Activated CD8-positive, alpha-beta memory T cell treated with anti-CD3 and anti-CD28 coated beads, Interleukin-2, amount 50 U/mL, for 4 hours (primary cell): ENCODE results near the gene FOXE3.
"Not testable (repeated sequence)": the region's sequence is repeated elsewhere in the genome, so short reads cannot be mapped to it uniquely, and the experiment has no call there.

Source experiments
- DNase-seq: peaks from one replicate; pipeline ENCODE4 v3.0.0-alpha.2; 2020

Gene FOXE3

DNA sequence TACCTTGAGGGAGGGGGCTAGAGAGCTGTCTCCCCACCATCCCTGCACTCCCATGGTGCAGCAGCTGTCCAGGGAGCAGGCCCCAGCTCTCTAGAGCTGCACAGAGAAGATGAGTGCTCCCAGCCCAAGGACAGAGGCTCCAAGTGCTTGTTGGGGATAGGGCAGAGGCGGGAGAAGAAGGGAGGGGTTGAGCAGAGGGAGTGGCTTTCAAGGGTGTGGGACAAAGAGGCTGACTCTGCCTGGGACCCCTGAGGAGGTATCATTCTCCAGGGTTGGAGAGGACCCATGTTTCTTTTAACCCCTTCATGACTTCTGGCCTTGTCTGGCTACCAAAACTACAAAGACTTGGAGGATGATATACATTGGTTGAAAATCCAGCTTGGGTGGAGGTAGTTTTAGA lies 36.3 kb downstream of the FOXE3 start:
- DNase-seq: no peak

DNA sequence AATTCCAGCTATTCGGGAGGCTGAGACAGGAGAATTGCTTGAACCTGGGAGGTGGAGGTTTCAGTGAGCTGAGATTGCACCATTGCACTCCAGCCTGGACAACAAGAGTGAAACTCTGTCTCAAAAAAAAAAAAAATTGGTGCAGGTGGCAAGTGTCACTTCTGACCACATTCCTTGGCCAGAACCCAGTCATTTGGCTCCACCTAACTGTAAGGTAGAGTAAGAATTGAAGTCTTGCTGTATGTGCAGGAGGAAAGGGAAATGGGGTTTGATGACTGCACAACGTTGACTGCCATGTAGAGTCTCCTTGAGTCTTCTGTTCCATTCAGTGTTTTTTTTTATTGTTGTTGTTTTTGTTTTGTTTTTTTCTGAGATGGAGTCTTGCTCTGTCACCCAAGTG lies 37.8 kb downstream of the FOXE3 start:
- not testable (repeated sequence) for DNase-seq

DNA sequence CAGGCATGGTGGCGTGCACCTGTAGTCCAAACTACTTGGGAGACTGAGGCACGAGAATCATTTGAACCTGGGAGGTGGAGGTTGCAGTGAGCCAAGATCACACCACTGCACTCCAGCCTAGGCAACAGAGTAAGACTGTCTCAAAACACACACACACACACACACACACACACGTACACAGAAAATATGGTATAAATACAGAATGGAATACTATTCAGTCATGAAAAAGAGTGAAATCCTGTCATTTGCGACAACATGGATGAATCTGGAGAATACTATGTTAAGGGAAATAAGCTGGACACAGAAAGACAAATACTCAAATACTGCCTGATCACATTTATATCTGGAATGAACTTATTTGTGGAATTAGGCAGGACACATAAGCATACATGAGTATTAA lies 40.2 kb downstream of the FOXE3 start:
- DNase-seq: no peak

DNA sequence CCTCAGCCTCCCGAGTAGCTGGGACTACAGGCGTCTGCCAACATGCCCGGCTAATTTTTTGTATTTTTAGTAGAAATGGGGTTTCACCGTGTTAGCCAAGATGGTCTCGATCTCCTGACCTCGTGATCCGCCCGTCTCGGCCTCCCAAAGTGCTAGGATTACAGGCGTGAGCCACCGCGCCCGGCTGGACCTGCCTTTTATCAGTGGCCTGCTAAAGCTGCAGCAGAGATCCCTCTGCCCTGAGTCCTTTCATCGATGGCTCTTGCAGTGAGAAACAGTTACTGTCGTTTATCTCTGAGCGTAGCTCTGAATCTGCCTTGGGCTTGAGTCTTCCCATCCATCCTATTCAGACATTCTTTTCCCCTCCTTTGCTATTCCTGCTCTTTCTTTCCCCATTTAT lies 41.5 kb downstream of the FOXE3 start:
- DNase-seq: not testable (repeated sequence)

DNA sequence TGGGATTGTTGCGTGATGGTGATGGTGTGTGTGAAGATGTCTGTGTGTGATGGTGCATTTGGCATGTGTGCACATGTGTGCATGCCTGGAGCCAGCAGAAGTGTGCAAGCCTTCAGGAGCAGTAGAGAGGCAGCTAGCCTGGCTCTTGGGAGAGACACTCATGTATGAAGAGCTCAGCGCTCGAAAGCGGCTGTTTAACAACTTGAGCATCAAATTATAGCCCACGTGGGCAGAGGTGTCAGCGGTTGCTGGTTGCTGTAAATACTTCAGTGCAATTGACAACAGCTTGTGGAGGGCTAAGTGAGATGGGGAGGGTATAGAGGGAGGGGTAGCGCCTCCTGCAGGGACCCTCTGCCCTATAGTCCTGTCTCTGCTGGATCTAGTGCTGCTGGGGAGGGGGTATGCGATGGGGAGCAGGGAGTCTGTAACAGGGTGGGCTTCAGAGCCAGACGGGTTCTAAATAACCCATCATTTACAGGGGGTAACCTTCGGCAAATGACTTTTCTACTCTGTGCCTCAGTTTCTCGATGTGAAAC lies 43.2 kb downstream of the FOXE3 start:
- no peak for DNase-seq

DNA sequence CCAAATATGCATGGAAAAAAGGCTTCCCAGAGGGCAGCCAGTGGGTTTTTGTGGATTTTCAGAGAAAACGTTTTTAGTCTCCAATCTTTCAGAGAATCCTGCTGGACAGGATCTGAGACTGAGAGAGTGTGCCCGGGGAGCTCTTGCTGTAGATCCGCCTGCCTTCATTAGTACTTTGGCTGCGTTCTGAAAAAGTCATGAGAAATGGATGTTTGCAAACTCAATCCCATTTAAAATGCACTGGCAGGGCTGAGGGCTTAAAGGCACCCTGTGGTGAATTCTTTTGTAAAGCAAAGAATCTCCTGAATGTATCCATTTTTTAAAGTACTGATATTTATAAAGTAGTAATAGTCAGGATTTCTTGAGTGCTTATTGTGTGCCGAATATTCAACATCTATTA lies 44.0 kb downstream of the FOXE3 start:
- no peak for DNase-seq

DNA sequence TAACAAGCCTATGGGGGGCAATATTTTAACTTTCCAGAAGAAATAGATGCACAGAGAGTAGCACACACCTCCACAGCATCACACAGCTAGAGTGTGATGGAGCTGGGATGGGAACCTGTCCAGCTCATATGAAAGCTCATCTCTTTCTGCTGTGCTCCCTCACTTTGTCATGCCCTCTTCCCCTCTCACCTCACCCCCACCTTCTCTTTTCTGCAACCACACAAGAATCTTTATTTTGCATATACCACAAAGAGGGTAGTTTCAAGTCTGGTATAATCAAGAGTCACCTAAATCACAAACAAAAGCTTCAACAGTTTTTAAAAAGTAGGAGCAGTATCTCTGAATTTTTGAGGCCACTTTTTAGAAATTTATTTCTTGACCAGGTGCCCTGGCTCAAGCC lies 44.4 kb downstream of the FOXE3 start:
- DNase-seq: no peak

DNA sequence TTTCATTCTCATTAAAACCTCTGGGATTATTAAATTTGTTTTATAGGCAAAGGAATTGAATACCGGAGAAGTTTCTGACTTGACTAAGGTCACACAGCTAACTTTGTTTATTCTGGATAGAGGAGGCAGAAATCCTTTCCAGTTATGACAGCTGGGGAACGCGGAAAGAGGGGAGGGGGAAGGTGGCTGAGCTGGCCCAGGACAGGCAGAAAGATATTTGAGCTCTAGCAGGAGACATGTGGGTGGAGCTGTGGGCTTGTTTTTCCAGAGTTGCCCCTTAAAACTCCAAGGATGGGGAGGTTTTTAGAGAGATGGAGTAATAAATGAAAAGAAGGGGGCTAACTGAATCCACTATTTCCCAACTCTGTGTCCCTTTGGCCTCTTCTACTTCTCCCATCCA lies 49.5 kb downstream of the FOXE3 start:
- DNase-seq: no peak
